ENCODE measurements around the gene TMEM45B. TPM values are rescaled to one million over a fixed set of nuclear protein-coding genes. Genes with fewer than 3 reads are reported as not detected.
"Not testable (repeated sequence)": the region's sequence is repeated elsewhere in the genome, so short reads cannot be mapped to it uniquely, and the experiment has no call there.

Gene TMEM45B
- total RNA-seq, 4 donors from 2014 or later = 0.11 to 0.66 TPM; not detected in 2

- Histone ChIP-seq H3K27me3 (peaks cover 0 to under 1% (median 0%) of the 10 kb centered on the region in 4 donors), H3K27ac (replicated peaks in 1 of 4) (no peak overlapping the region), H3K4me1 (no peaks in the 10 kb centered on the region), H3K9me3 (no peaks in the 10 kb centered on the region), H3K36me3 (no peaks in the 10 kb centered on the region), H3K4me3 (no peak overlapping the region)
- intact Hi-C loops (cut with DNase I) = no loop called here
- TF ChIP-seq POLR2A (IDR thresholded peaks at IDR 0.05; ENCODE audit: low read depth) = no peak
- TF ChIP-seq POLR2AphosphoS5 (IDR thresholded peaks at IDR 0.05) = no peak
- no peak for TF ChIP-seq EP300 (IDR thresholded peaks at IDR 0.05)
- no peak for TF ChIP-seq CTCF (IDR thresholded peaks at IDR 0.05)
- no peak for DNase-seq (ENCODE audit: extremely low spot score)
- 77% methylated on average over 4 of the region's 4 CpGs for WGBS
Observed at GRCh38 chr11:129825380-129825779, 9.7 kb downstream of the TMEM45B start.

GRCh38 chr11:129828301-129828836, 12.7 kb downstream of the TMEM45B start:
- no peaks in the 10 kb centered on the region for H3K36me3 ChIP-seq
- no peak for DNase-seq (ENCODE audit: extremely low spot score)
- intact Hi-C loops (cut with DNase I) = no loop called here
- no peaks in the 10 kb centered on the region for H3K9me3 ChIP-seq
- WGBS = 44% methylated on average over 9 of the region's 9 CpGs
- H3K27ac ChIP-seq (replicated peaks in 1 of 4) = no peak overlapping the region
- TF ChIP-seq CTCF (IDR thresholded peaks at IDR 0.05) = no peak
- no peak for TF ChIP-seq EP300 (IDR thresholded peaks at IDR 0.05)
- no peak for TF ChIP-seq POLR2A (IDR thresholded peaks at IDR 0.05; ENCODE audit: low read depth)
- no peak for TF ChIP-seq POLR2AphosphoS5 (IDR thresholded peaks at IDR 0.05)
- H3K27me3 ChIP-seq = no peaks in the 10 kb centered on the region
- no peak overlapping the region for H3K4me3 ChIP-seq
- H3K4me1 ChIP-seq = no peaks in the 10 kb centered on the region

GRCh38 chr11:129829497-129829896, 13.8 kb downstream of the TMEM45B start:
- intact Hi-C loops (cut with DNase I); H3K27me3 ChIP-seq; H3K4me3 ChIP-seq; H3K9me3 ChIP-seq; H3K27ac ChIP-seq (replicated peaks in 1 of 4); DNase-seq (ENCODE audit: extremely low spot score); H3K4me1 ChIP-seq; H3K36me3 ChIP-seq: not testable (repeated sequence)

GRCh38 chr11:129831227-129831626, 15.6 kb downstream of the TMEM45B start:
- H3K9me3 ChIP-seq; H3K27ac ChIP-seq (replicated peaks in 1 of 4); H3K4me3 ChIP-seq; H3K4me1 ChIP-seq; H3K27me3 ChIP-seq; H3K36me3 ChIP-seq; intact Hi-C loops (cut with DNase I); DNase-seq (ENCODE audit: extremely low spot score): not testable (repeated sequence)
- 81% methylated on average over 4 of the region's 4 CpGs for WGBS

GRCh38 chr11:129833260-129833659, 17.6 kb downstream of the TMEM45B start:
- WGBS = 86% methylated on average over 6 of the region's 6 CpGs
- H3K27ac ChIP-seq (replicated peaks in 1 of 4); H3K36me3 ChIP-seq; H3K4me1 ChIP-seq; intact Hi-C loops (cut with DNase I); H3K4me3 ChIP-seq; H3K9me3 ChIP-seq; H3K27me3 ChIP-seq; DNase-seq (ENCODE audit: extremely low spot score): not testable (repeated sequence)

- H3K36me3 ChIP-seq; H3K4me3 ChIP-seq; H3K27me3 ChIP-seq; H3K4me1 ChIP-seq; DNase-seq (ENCODE audit: extremely low spot score); H3K27ac ChIP-seq (replicated peaks in 1 of 4); intact Hi-C loops (cut with DNase I); H3K9me3 ChIP-seq: not testable (repeated sequence)
- WGBS = 80% methylated on average over 1 of the region's 1 CpG
Observed at GRCh38 chr11:129836423-129836891, 20.8 kb downstream of the TMEM45B start.

GRCh38 chr11:129836979-129837378, 21.3 kb downstream of the TMEM45B start:
- no peaks in the 10 kb centered on the region for H3K27me3 ChIP-seq
- 86% methylated on average over 9 of the region's 9 CpGs for WGBS
- no peak overlapping the region for H3K4me3 ChIP-seq
- intact Hi-C loops (cut with DNase I) = no loop called here
- no peak overlapping the region for H3K27ac ChIP-seq (replicated peaks in 1 of 4)
- no peaks in the 10 kb centered on the region for H3K36me3 ChIP-seq
- TF ChIP-seq POLR2AphosphoS5 (IDR thresholded peaks at IDR 0.05) = no peak
- DNase-seq (ENCODE audit: extremely low spot score) = no peak
- no peaks in the 10 kb centered on the region for H3K4me1 ChIP-seq
- no peaks in the 10 kb centered on the region for H3K9me3 ChIP-seq

All from esophagus muscularis mucosa (tissue), 4 donors.